Measurements from ENCODE around the gene SUCNR1. TPM values are rescaled to one million over a fixed set of nuclear protein-coding genes. Genes with fewer than 3 reads are reported as not detected.

Gene SUCNR1
- total and polyA plus RNA-seq, 2 of the 13 experiments (the other 11 are each of a cell fraction or from before 2014, with no cell fraction given), result 0.03 TPM; not detected in 1

DNA sequence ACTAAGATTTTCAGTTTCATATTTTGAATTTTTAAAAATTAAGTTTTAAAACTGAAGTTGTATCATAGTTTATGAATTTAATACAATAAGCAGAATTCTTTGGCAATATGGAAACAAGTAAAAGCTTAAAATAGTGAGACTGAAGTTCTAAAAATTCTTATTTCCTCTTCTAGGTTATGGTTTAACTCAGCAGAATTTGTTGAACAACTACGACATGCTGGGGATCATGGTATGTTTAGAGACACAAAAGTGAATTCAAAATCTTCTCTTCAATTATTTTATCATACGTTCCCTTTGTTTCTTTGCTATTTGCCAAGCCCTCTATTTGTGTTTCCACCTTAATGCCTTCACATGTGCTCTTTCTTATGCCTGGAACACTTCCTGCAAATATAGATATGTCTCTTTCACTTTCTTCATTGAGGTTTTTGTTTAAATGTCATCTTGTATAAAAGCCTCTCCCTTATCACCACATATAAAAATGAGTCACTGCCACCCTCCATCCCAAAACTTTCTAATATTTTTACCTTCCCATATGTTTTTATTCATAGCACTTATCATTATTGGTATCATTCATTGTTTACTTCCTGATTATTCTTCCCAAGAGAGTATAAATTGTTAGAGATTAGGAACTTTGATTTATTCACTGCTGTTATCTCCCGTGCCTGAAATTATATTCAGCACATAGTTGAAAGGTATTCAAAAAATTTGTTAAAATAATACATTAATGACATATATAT lies 6.4 kb downstream of the SUCNR1 start:
- no peak overlapping the region for H2AFZ ChIP-seq (ENCODE audit: low read length)
- H3K79me2 ChIP-seq (ENCODE audit: insufficient read depth, low read length), result no peaks in the 10 kb centered on the region
- ChIA-PET POLR2A (no interaction called here), CTCF (ENCODE audit: low intra/inter-chr PET ratio, low total read pairs) (no interaction called here)
- H4K20me1 ChIP-seq (ENCODE audit: insufficient read depth, low read length), result no peaks in the 10 kb centered on the region
- intact Hi-C loops (cut with micrococcal nuclease; ENCODE audit: unreplicated experiment), result no loop called here
- no peaks in the 10 kb centered on the region for H3K27me3 ChIP-seq (ENCODE audit: control insufficient read depth in 1 of 2, insufficient read depth in 2 of 2, low read length in 2 of 2)
- in situ Hi-C loops (cut with HindIII; ENCODE audit: extremely low pct_ligation_motif_present, low pct_unique_long_range_greater_than_20kb), result no loop called here
- ATAC-seq (no peak), DNase-seq (ENCODE audit: low spot score) (no peak), FAIRE-seq (no peak)
- WGBS (ENCODE audit: low lambda C conversion rate), result 2% methylated on average over 3 of the region's 3 CpGs
- H3K9me3 ChIP-seq (ENCODE audit: low read length), result no peaks in the 10 kb centered on the region
- H3K9ac ChIP-seq (ENCODE audit: insufficient read depth, low read depth, low read length), result no peak overlapping the region
- no peak overlapping the region for H3K27ac ChIP-seq (ENCODE audit: extremely low read length, insufficient read depth, low read length)
- no peak overlapping the region for H3K4me3 ChIP-seq (replicated peaks in 1 of 3; ENCODE audit: insufficient read depth in 1 of 3, low read depth in 2 of 3, low read length in 3 of 3)
- H3K36me3 ChIP-seq (replicated peaks in 1 of 2; ENCODE audit: control insufficient read depth in 1 of 2, insufficient read depth in 2 of 2, low read length in 2 of 2), result no peaks in the 10 kb centered on the region
- no peak overlapping the region for H3K4me2 ChIP-seq (ENCODE audit: low read depth, low read length)
- no peaks in the 10 kb centered on the region for H3K4me1 ChIP-seq (ENCODE audit: insufficient read depth, low read length)
- no TSS peak for BruUV-seq (replicated peaks)
- TF ChIP-seq SIN3A (IDR thresholded peaks at IDR 0.05; ENCODE audit: borderline replicate concordance, low read depth, low read length), result no peak
- TF ChIP-seq, protein P1, sequence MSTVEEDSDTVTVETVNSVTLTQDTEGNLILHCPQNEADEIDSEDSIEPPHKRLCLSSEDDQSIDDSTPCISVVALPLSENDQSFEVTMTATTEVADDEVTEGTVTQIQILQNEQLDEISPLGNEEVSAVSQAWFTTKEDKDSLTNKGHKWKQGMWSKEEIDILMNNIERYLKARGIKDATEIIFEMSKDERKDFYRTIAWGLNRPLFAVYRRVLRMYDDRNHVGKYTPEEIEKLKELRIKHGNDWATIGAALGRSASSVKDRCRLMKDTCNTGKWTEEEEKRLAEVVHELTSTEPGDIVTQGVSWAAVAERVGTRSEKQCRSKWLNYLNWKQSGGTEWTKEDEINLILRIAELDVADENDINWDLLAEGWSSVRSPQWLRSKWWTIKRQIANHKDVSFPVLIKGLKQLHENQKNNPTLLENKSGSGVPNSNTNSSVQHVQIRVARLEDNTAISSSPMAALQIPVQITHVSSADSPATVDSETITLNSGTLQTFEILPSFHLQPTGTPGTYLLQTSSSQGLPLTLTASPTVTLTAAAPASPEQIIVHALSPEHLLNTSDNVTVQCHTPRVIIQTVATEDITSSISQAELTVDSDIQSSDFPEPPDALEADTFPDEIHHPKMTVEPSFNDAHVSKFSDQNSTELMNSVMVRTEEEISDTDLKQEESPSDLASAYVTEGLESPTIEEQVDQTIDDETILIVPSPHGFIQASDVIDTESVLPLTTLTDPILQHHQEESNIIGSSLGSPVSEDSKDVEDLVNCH (CRISPR knock-in tag; IDR thresholded peaks at IDR 0.05), result no peak
- TF ChIP-seq GLMP (CRISPR knock-in tag; IDR thresholded peaks at IDR 0.05; ENCODE audit: borderline replicate concordance), result no peak
- no peak for TF ChIP-seq CCDC6 (CRISPR knock-in tag; IDR thresholded peaks at IDR 0.05)
- TF ChIP-seq ZNF263 (CRISPR knock-in tag; IDR thresholded peaks at IDR 0.05), result no peak
- TF ChIP-seq SRSF4 (IDR thresholded peaks at IDR 0.05; ENCODE audit: low read depth, low read length, poor library complexity, severe bottlenecking), result no peak
- no peak for TF ChIP-seq ZNF253 (CRISPR knock-in tag; IDR thresholded peaks at IDR 0.05; ENCODE audit: borderline replicate concordance)
- no peak for TF ChIP-seq ZSCAN5A (CRISPR knock-in tag; IDR thresholded peaks at IDR 0.05; ENCODE audit: borderline replicate concordance)
- no peak for TF ChIP-seq ZSCAN20 (CRISPR knock-in tag; IDR thresholded peaks at IDR 0.05; ENCODE audit: borderline replicate concordance)
- TF ChIP-seq FOXK1 (CRISPR knock-in tag; IDR thresholded peaks at IDR 0.05; ENCODE audit: borderline replicate concordance, low read depth), result no peak
- TF ChIP-seq PHF5A (CRISPR knock-in tag; IDR thresholded peaks at IDR 0.05; ENCODE audit: low read depth, unreplicated experiment), result no peak
- no peak for TF ChIP-seq ZNF101 (CRISPR knock-in tag; IDR thresholded peaks at IDR 0.05; ENCODE audit: borderline replicate concordance, low read depth)
- no peak for TF ChIP-seq RFXANK (CRISPR knock-in tag; IDR thresholded peaks at IDR 0.05)
- TF ChIP-seq ZNF44 (CRISPR knock-in tag; IDR thresholded peaks at IDR 0.05), result no peak
- TF ChIP-seq ZNF274 (CRISPR knock-in tag; IDR thresholded peaks at IDR 0.05), result no peak
- TF ChIP-seq MIXL1 (CRISPR knock-in tag; IDR thresholded peaks at IDR 0.05), result no peak
- no peak for TF ChIP-seq ZZZ3 (CRISPR knock-in tag; IDR thresholded peaks at IDR 0.05; ENCODE audit: borderline replicate concordance)
- TF ChIP-seq ZNF766 (CRISPR knock-in tag; IDR thresholded peaks at IDR 0.05; ENCODE audit: borderline replicate concordance), result no peak
- TF ChIP-seq ZFP62 (CRISPR knock-in tag; IDR thresholded peaks at IDR 0.05), result no peak
